ENCODE results near the gene PRDM2.

The PRDM2 gene

GRCh38 chr1:13746342-13746741 is 46.4 kb downstream of the PRDM2 start:
- DNase-seq, result no peak

GRCh38 chr1:13748610-13749505 is 48.9 kb downstream of the PRDM2 start:
- peak; percentile 91 for DNase-seq

- no peak for DNase-seq
Observed at GRCh38 chr1:13749543-13750341, 49.8 kb downstream of the PRDM2 start.

GRCh38 chr1:13751458-13751871 is 51.5 kb downstream of the PRDM2 start:
- DNase-seq, result no peak

- DNase-seq, result no peak
Observed at GRCh38 chr1:13751985-13752384, 52.0 kb downstream of the PRDM2 start.

GRCh38 chr1:13752852-13753251 is 52.9 kb downstream of the PRDM2 start:
- no peak for DNase-seq

GRCh38 chr1:13753636-13754402 is 53.8 kb downstream of the PRDM2 start:
- no peak for DNase-seq

GRCh38 chr1:13754510-13755103 is 54.6 kb downstream of the PRDM2 start:
- no peak for DNase-seq

GRCh38 chr1:13756557-13757315 is 56.7 kb downstream of the PRDM2 start:
- no peak for DNase-seq

- DNase-seq, result no peak
Observed at GRCh38 chr1:13757693-13758092, 57.7 kb downstream of the PRDM2 start.

GRCh38 chr1:13759072-13759471 is 59.1 kb downstream of the PRDM2 start:
- no peak for DNase-seq

GRCh38 chr1:13760340-13760739 is 60.4 kb downstream of the PRDM2 start:
- no peak for DNase-seq

GRCh38 chr1:13760921-13761320 is 60.9 kb downstream of the PRDM2 start:
- DNase-seq, result no peak

GRCh38 chr1:13761883-13762282 is 61.9 kb downstream of the PRDM2 start:
- no peak for DNase-seq

- no peak for DNase-seq
Observed at GRCh38 chr1:13762642-13763041, 62.7 kb downstream of the PRDM2 start.

GRCh38 chr1:13763222-13763621 is 63.2 kb downstream of the PRDM2 start:
- DNase-seq, result no peak

- DNase-seq, result no peak
Observed at GRCh38 chr1:13763991-13764390, 64.0 kb downstream of the PRDM2 start.

- no peak for DNase-seq
Observed at GRCh38 chr1:13764588-13765332, 64.8 kb downstream of the PRDM2 start.

GRCh38 chr1:13766592-13767564 is 66.9 kb downstream of the PRDM2 start:
- DNase-seq, result no peak

- DNase-seq, result no peak
Observed at GRCh38 chr1:13769212-13769611, 69.2 kb downstream of the PRDM2 start.
